DMS53 (cell line): ENCODE measurements around the gene EIF4G3.
"Not testable (repeated sequence)": the region's sequence is repeated elsewhere in the genome, so short reads cannot be mapped to it uniquely, and the experiment has no call there.

Experiments
- DNase-seq: peaks from one replicate; lab custom pipeline; 2025; lab: John Stamatoyannopoulos, UW

Gene EIF4G3

DNA sequence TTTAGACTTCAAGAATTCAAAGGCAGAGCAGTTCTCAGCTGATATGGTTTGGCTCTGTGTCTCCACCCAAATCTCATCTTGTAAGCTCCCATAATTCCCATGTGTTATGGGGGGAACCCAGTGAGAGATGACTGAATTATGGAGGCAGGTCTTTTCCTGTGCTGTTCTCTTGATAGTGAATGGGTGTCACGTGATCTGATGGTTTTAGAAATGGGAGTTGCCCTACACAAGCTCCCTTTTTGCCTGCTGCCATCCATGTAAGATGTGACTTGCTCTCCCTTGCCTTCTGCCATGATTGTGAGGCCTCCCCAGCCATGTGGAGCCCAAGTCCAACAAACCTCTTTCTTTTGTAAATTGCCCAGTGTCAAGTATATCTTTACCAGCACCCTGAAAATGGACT is 146.5 kb downstream of the EIF4G3 start:
- DNase-seq, result no peak

DNA sequence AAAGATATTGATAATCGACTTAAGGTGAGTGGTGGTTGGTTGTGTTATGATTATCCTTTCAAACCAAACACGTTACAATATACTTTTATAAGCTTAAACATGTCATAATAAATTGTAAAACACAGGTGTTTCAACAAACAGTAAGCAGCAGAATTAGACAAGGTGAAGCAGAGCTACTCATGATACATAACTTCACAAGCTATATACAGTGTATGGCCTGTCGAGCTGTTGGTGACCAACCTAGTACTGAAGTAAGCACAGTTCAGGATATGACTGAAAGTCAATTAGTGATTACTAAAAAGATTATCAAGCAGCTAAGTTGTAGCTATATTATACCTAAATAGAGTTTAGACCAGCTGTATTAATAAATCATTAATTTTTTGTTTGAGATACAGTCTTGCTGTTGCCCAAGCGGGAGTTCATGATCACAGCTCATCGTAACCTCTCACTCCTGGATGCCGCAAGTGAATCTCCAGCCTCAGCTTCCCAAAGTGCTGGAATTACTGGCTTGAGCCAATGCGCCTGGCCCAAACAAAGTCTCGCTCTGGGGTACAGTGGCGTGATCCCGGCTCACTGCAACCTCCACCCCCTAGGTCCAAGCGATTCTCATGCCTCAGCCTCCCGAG is 148.1 kb downstream of the EIF4G3 start:
- DNase-seq, result no peak

DNA sequence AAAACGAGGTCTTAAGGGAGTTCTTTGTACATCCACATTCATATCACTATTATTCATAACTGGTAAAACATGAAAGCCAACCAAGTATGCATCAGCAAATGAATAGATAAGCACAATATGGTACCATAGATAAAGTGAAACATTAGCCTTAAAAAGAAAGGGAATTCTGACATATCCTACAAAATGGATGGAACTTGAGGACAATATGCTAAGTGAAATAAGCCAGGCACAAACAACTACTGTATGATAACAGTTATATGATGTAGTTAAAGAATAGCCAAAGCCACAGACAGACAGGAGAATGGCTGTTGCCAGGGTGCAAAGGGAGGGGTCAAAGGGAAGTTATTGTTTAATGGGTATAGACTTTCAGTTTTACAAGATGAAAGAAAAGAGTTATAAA is 148.9 kb downstream of the EIF4G3 start:
- DNase-seq, result no peak

DNA sequence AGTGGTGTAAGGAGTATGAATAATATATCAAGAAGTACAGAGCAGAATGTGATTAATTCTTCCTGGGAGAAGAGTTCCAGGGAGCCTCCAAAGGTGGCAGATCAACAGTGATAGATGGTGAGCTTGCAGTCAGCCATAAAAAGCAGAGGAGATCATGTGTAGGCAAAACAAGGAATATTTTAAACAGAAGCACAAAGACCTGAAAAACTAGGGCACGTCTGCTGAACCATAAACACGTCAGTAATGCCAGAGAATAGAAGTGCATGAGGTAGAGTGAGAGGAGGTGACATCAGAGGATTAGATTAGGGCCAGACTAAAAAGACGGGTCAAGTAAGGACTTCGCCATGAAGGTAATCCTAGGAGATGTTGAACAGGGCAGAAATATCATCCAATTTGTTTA is 151.8 kb downstream of the EIF4G3 start:
- DNase-seq, result no peak

DNA sequence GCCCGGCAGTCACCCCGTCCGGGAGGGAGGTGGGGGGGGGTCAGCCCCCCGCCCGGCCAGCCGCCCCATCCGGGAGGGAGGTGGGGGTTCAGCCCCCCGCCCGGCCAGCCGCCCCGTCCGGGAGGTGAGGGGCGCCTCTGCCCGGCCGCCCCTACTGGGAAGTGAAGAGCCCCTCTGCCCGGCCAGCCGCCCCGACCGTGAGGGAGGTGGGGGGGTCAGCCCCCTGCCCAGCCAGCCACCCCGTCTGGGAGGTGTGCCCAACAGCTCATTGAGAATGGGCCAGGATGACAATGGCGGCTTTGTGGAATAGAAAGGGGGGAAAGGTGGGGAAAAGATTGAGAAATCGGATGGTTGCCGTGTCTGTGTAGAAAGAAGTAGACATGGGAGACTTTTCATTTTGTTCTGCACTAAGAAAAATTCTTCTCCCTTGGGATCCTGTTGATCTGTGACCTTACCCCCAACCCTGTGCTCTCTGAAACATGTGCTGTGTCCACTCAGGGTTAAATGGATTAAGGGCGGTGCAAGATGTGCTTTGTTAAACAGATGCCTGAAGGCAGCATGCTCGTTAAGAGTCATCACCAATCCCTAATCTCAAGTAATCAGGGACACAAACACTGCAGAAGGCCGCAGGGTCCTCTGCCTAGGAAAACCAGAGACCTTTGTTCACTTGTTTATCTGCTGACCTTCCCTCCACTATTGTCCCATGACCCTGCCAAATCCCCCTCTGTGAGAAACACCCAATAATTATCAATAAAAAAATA is 152.4 kb downstream of the EIF4G3 start:
- not testable (repeated sequence) for DNase-seq

DNA sequence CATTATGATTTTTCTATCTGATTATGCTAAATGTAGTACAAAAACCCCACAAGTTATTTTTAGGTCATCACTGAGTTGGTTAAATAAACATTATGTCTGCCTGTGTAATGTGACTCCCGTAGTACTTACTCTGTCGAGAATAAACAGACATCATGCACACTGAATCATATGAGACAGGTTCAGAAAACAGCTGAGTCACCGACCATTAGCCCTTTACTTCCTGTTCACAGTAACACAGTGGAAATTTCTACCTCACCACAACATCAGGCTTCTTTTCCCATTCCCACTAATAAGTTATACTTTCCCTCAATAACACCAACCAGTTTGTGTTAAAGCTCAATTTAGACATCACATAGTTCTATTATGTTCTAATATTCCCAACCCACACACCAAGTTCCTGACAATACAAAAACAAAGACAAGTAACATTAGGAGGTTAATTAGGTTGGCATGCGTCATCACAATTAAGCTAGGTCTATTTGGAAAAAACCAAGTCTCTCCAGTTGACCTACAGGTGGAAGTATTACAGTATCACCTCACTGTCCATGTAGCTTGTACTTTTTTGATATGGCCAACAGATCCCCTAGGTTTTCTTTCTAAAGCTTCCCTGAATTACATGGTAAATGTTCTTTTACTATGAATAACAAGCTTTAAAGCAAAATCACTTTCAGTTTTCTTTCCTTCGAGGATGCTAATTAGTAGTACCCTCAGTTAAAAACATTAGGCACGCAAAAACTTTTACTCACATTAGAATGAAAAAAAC is 154.2 kb downstream of the EIF4G3 start:
- peak; percentile 99 for DNase-seq

DNA sequence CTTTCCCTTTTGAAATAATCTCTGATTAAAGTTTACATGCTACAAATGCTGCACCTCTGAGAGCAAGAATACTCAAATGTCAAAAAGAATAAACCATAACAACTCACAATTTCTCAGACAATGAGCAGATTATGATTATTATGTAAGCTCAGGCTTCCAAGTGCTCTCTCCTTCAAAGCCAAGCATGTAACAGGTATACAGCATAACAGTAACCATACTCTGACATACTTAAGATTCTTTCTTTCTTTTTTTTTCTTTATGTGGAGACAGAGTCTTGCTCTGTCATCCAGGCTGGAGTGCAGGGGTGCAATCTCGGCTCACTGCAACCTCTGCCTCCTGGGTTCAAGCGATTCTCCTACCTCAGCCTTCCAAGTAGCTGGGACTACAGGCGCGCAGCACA is 155.4 kb downstream of the EIF4G3 start:
- DNase-seq, result no peak

DNA sequence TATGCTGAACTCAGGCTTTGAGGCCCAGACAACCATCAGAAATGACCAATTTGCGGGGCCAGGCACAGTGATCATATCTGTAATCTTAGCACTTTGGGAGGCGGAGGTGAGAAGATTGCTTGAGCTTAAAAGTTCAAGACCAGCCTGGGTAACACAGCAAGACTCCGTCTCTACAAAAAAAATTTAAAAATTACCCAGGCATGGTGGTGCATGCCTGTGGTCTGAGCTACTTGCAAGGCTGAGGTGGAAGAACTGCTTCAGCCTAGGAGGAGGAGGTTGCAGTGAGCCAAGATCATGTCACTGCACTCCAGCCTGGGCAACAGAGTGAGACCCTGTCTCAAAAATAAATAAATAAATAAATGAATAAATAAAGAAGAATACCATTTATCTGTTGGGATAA is 156.5 kb downstream of the EIF4G3 start:
- DNase-seq, result no peak

DNA sequence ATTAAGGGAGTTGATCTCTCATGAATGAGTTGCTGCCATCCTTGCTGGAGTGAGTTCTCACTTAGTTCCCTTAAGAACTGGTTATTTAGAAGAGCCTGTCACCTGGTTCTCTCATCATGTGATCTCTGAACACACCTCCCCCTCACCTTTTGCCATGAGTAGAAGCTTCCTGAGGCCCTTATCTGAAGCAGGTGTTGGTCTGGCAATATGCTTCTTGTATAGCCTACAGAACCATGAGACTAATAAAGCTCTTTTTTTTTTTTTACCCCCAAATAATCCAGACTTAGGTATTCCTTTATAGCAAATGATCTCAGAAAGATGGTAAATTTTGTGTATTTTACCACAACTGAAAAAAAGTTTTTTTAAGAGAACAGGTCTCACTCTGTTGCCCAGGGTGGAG is 158.0 kb downstream of the EIF4G3 start:
- peak; percentile 13 for DNase-seq

DNA sequence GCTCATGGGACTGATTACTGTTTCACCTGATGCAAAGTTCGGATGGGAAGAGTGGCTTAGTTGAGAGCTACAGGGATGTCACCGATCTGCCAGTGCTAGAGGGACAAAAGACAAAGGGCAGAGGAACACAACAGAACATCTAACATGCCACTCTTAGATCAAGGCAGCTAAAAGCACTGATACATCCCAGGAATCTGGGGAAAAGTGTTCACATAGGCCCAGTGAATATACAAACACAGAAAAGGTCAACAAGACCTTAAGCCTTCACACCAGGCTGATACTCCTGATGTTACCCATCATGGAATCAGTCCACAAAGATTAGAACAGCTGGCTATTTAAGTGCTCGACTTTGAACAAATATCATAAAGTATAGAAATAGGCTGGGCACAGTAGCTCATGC is 163.2 kb downstream of the EIF4G3 start:
- DNase-seq, result peak; percentile 51

DNA sequence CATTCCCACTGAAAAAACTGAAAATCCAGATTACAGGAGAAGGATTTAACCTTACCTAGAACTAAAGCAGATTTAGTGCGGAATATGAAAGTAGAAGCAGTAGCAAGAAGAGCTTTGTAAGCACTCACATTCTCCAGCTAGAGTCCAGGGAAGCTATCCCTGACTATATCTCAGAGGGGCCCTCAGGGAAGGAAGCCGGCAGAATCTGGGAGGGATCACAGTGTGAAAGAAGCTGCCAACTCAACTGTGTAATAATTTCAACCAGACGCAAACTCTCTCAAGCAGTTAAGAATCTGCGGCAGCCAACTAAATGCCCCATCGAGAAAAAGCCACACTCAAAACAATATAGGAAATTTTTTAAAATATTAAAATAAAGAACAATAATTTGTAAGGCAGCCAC is 163.8 kb downstream of the EIF4G3 start:
- no peak for DNase-seq

DNA sequence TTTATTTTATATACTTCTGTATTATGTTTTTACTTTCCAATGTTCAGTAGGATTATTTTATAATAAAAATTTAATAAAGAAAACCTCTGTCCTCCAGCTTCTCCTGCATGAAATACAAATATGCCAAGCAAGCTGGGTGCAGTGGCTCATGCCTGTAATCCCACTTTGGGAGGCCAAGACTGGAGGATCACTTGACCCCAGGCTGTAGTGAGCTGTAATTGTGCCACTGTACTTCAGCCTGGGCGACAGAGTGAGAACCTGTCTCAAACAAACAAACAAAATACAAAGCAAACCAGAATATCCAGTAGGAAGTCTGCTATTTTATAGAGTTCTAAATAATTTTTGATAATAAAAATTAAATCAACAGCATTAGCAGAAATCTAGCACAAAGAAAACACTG is 168.8 kb downstream of the EIF4G3 start:
- peak; percentile 25 for DNase-seq

DNA sequence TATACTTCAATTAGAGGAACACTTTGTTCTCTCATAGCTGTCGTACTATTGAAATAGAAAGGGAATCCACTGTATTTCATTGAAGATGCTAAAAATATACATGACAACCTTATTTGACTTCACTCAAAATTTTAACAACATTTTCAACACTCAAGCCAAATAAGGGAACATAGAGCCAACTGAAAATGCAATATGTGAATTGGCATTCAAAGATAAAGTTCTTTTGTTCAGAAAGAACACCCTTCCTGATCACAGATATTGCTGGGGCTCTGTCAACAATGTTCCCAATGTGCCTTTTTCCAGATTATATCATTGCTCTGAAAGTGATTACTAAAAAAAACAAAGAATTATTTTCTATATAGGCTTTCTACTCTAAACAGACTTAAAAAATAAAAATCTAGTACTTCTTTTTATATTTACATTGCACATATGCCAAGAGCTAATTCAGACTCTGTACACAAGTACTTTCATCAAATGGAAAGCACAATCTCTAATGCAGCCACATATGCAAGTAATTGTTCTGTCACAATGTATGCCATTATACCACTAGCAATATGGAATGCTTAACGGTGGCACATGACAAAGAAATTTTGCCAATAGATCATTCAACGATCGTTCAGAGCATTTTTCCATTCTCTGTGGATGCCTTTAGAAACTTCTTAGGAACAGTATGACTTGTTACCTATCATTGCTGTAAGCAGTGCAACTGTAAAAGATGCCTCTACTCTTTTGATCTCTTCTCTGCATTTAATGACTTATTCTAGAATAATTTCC is 171.0 kb downstream of the EIF4G3 start:
- no peak for DNase-seq

DNA sequence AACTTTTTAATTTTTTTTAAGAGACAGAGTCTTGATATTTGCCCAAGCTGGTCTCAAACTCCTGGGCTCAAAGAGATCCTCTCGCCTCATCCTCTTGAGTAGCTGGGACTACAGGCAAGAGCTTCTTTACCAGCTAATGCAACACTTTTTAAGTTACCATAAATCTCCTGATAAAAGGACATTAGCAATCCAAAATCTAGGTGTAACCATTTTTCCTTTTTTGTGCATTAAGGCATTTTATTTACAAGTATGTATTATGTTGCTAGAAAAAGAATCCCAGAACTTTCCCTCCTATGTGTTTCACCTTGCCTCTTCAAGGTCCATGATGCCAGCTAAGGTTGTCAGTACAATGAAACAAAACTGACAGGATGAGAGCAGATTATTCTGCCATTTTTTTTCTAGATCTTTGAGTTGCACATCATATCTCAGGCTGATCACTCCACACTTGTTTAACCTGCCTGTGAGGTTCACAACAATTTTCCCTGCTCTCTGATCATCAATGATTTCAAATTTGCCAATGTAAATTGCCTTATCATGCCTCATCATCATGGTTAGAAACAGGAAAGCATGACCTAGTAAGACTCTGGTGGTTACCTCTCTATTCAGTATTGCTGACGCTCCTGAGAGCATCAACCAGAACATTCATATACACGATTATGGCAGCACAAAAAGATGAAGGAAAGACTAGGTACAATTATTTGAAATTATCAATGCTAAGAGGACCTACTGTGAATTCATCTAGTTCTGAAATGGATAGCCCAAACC is 173.2 kb downstream of the EIF4G3 start:
- DNase-seq, result no peak

DNA sequence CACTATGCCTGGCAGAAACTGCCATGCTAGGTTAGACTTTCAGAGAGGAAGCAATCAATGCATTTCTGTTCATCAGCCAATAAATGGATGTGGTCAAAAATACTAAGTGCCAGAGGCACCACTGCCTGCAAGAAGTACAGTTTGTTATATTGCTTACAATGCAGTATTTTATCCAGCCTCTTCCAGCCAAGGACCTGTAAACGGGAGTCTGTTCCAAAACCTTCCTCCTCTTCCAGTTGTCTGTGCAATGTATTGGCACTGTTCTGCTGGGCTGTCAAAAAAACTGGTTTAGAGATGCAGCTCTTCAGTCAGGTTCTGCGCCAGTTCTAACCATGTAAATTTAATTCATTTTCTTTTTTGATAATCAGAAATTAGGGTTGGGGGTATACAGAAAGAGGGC is 175.7 kb downstream of the EIF4G3 start:
- DNase-seq, result no peak

DNA sequence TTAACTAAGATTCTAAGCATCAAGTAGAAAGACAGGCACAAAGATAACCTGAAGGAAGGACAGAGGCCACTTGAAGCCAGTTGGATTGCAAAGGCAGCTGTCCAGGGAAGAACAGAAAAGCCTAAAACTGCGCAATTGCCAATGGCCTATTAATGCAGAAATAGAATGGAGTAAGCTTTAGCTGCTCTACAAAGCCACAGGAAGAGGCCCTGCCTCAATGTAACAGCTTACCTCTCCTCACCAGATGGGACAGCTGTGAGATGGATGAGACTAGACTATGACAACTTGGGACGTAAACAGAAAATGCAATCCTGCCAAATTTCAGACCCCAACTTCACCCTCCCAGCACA is 176.5 kb downstream of the EIF4G3 start:
- DNase-seq, result no peak

DNA sequence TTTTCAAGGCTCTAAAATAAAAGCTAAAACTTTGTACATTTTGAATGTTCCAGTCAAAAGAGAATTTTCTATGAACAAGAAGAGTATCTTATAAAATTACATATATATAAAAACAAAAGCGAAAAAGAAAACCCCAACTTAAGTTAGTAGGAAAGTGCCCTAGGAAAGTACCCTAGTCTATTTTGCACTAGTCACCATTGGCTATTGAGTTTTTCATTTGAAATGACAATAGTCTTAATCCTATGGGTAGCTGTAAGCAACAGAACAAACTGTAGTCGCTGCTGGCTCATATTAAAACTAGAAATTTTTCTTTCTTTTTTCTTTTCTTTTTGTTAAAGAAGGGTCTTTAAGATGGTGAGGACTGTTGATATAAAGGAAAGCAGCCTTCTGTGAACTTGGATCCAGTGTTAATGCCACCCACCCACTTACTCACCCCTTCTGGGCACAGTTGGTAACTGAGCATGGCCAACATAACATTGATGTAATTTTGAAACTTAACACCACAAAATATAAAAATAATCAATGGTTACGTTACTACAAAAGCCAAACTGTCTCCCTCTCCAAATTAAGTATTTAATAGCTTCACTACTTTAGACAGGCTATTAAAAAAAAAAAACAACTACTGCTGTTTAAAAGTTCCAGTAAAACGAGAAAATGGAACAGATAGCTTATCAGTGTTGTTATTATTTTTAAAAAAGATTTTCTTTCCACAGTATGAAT is 177.0 kb downstream of the EIF4G3 start:
- no peak for DNase-seq

DNA sequence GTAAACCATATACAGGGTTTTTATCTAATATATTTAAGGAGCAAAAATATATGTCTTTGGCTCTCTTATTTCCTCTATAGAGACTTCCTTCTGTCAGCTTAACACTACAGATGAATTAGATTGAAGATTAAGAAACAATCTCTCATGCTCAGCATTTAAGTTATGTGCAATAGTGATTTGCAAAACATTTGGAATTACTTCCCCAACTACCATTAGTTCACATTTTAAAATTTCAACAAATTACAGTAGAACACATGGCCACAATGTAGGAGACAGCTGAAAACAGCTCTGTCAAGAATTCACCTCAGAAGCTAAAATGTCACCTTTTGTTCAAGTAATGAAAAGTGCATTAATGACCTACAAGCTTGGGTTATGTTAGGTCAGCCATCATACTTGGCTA is 177.9 kb downstream of the EIF4G3 start:
- DNase-seq, result no peak

DNA sequence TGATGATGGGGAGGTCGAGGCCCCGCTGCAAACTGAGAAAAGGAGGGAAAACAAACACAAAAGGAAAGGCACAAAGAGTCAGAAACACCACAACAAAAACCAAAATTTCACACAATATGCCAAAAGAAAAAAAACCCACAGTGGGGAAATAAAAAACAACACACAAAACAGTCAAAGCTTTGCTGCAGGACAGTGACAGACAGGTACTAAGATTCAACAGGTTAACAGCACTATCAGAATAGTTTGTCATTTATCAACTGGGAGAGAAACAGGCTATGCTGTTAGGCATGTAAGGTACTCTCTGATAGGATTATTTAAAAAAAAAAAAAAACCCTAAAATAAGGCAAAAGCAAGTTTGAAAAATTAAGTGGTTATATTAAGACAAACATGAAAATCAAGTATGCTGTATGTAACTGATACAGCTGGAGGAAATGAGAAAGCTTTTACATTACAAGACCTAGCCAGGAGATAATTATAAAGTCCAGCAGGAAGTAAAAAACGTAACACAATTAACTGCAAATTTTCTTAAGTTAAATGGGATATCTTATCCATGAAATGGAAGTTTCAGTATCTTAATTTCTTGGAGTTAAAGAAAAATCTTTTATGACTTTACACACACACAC is 179.0 kb downstream of the EIF4G3 start:
- no peak for DNase-seq

DNA sequence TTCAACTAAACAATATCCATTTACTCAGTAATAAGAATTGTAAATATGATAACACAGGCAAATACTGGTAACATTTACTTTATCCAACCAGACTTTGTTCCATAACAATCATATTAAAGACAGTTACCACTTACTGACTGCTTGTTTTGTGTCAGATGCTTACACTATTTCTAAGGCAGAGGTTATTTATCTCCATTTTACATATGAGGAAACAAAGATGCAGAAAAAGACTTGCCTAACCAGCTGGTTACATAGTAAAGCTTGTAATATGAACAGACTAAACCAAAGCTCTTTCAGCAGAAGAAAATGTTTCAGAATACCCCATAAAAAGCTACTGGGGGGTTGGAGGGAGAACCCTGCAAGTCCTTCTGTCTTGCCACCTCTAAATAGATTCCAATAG is 180.1 kb downstream of the EIF4G3 start:
- no peak for DNase-seq
